Muscle layer of duodenum (tissue), 2 donors: ENCODE data around the gene LRRC55.
"Not testable (repeated sequence)": the region's sequence is repeated elsewhere in the genome, so short reads cannot be mapped to it uniquely, and the experiment has no call there.

ENCODE experiments used
- H3K27ac ChIP-seq: one replicate; pipeline ENCODE4 v1.7.0; 2013; ENCODE audit warnings: mild to moderate bottlenecking, low read length
- H3K27me3 ChIP-seq: one replicate; pipeline ENCODE4 v1.7.0; 2013; ENCODE audit warnings: low read depth, mild to moderate bottlenecking, control low read depth, low read length
- H3K36me3 ChIP-seq, 2 donors: one replicate each; pipeline ENCODE4 v1.7.0; 2013; ENCODE audit warnings: low read length in 2 of 2, control low read depth in 1 of 2, mild to moderate bottlenecking in 1 of 2; ENCODE audit not compliant: insufficient read depth in 2 of 2, control insufficient read depth in 1 of 2
- H3K4me1 ChIP-seq, 2 donors: one replicate each; pipeline ENCODE4 v1.7.0; 2013; ENCODE audit warnings: low read length in 2 of 2, mild to moderate bottlenecking in 2 of 2, control low read depth in 1 of 2, moderate library complexity in 1 of 2; ENCODE audit not compliant: insufficient read depth in 2 of 2, control insufficient read depth in 1 of 2
- H3K4me3 ChIP-seq, 2 donors: one replicate each; pipeline ENCODE4 v1.7.0; 2013; ENCODE audit warnings: low read length in 2 of 2, low read depth in 1 of 2, mild to moderate bottlenecking in 1 of 2
- H3K9me3 ChIP-seq, 2 donors: one replicate each; pipeline ENCODE4 v1.7.0; 2013; ENCODE audit warnings: low read length in 2 of 2, control low read depth in 1 of 2, mild to moderate bottlenecking in 1 of 2; ENCODE audit not compliant: control insufficient read depth in 1 of 2
- donor health status: healthy.

Gene LRRC55

DNA sequence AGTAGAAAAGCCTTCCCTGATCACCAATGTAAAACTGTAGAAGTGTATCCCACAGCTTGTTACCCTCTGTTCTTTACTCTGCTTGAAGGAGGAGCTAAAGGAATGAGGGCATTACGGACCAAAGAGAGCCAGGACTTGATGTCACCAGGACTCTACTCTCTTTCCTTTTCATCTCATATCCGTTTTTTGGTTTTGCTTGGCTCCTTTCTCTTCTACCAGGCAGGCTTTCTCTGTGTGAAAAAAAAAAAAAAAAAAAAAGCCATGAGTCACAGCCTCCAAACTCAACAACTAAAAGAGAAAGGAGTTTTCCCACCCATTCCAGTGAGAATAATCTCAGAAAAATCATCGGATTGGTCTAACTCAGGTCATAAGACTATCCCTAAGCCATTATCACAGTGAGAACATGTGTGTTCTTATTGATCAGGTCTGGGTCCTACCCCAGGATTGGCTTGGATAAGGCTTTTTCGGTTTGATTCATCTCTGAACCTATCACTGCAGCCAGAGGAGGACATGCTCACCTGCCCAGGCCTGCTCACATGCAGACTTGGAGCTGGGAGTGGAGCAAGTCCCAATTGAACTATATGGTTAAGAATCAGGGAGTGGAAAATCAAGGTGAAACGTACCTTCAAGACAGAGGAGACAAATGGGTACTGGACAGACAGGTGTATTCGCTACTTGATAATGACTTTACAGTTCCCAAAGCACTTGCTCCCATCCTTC, 19.4 kb upstream of the LRRC55 start:
- H3K36me3 ChIP-seq: no peaks in the 10 kb centered on the region
- no peak overlapping the region for H3K4me3 ChIP-seq
- no peak overlapping the region for H3K27ac ChIP-seq
- H3K27me3 ChIP-seq: no peaks in the 10 kb centered on the region
- H3K4me1 ChIP-seq: peaks cover 0 to 6% of the 10 kb centered on the region in 2 donors
- H3K9me3 ChIP-seq: no peaks in the 10 kb centered on the region

DNA sequence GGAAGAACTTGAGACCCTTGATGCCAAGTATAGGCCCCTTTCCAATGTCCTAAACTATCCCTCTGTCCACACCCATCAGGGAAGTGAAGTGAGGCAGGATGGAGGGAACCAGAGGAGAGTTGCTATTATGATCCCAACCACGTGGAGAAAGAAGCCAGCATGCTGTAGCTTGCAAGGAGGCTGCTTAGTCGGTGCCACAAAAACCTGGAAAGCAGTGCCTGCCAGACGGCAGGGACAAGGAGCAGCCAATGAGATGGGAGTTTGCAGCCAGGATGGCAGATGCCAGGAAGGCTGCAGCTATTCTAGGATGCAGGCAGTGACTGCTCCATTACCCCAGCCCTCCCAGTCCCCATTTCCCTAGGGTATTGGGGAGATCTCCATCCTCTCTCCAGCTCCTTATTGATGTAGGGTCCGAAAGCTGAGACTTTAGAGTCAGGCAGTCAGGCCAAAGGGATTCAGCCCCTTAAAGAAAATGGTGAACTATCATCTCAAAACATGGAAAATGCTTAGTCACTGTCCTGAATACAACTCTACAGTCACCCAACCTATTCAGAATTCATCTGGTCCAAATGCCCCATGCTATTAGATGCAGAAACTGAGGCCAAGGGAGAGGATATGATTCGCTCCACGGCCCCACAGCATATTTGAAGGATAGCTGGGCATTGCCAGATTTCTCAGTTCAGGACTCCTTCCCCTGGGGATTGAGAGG, 18.4 kb upstream of the LRRC55 start:
- Histone ChIP-seq H3K27ac (no peak overlapping the region), H3K36me3 (no peaks in the 10 kb centered on the region), H3K4me3 (no peak overlapping the region), H3K4me1 (peaks cover 0 to 6% of the 10 kb centered on the region in 2 donors), H3K27me3 (no peaks in the 10 kb centered on the region), H3K9me3 (no peaks in the 10 kb centered on the region)

DNA sequence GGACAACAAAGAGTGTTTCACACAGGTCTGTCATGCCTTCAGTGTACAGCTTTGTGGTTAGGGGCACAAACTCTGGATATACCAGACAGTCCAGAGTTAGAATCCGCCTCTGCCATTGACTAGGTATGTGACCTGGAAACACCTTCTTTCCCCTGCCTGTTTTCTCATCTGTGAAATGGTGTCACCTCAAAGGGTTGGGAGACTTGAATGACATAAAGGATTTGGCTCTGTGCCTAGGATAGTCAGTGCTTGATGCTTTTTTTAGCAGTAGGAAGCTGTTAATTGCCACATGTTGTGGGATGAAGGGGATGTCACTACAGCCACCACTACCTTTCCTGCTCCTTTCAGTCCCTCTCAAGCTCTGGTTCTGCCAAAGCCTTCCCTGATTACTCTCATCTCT, 17.4 kb upstream of the LRRC55 start:
- H3K27ac ChIP-seq: no peak overlapping the region
- H3K4me1 ChIP-seq: peaks cover 0 to 6% of the 10 kb centered on the region in 2 donors
- no peaks in the 10 kb centered on the region for H3K27me3 ChIP-seq
- H3K4me3 ChIP-seq: no peak overlapping the region
- H3K9me3 ChIP-seq: no peaks in the 10 kb centered on the region
- no peaks in the 10 kb centered on the region for H3K36me3 ChIP-seq

DNA sequence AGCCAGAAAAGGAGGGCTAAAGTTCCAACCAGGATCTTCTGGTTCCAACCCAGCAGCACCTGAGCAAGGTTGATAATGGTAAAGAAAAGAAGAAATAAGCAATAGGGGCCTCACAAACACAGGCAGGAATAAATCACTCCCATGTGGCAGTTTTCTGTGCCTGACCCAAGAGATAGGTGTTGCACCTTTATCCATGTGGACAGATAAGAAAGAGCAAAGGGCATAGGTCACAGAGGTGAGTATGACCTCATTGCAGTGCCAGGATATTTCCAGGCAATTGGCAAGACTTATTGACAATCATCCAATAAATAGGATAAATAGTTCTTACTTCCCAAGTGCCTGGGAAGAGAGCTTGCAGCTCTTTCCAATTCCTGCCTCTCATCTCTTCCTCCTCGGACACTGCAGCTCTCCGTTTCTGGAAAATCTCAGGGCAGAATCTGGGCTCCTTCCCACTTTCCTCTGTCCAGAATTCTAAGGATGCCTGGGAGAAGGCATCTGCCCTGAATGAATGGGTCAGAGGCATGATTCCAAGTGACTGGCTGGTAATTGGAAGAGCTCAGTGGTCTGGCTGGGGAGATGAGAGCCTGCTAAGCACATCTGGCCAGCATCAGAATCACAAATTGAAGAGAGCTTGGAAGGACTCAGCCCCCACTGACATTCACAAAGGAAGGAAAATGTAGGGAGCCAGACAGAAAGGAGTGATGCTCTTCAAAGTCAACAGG, 14.5 kb upstream of the LRRC55 start:
- H3K4me1 ChIP-seq: peaks cover 0 to 6% of the 10 kb centered on the region in 2 donors
- H3K27ac ChIP-seq: no peak overlapping the region
- H3K9me3 ChIP-seq: no peaks in the 10 kb centered on the region
- H3K36me3 ChIP-seq: no peaks in the 10 kb centered on the region
- H3K27me3 ChIP-seq: no peaks in the 10 kb centered on the region
- H3K4me3 ChIP-seq: no peak overlapping the region

DNA sequence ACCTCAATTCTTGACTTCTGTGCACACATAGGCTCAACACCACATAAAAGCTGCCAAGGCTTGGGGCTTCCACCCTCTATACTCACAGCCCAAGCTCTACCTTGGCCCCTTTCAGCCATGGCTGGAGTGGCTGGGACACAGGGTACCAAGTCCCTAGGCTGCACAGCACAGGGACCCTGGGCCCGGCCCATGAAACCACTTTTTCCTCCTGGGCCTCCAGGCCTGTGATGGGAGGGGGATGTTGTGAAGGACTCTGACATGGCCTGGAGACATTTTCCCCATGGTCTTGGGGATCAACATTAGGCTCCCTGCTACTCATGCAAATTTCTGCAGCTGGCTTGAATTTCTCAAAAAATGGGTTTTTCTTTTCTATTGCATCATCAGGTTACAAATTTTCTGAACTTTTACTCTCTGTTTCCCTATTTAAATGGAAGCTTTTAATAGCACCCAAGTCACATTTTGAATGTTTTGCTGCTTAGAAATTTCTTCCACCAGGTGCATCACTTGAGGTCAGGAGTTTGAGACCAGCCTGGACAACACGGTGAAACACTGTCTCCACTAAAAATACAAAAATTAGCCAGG, 11.9 kb upstream of the LRRC55 start:
- not testable (repeated sequence) for H3K36me3 ChIP-seq, H3K27ac ChIP-seq, H3K27me3 ChIP-seq, H3K9me3 ChIP-seq, H3K4me3 ChIP-seq, H3K4me1 ChIP-seq

DNA sequence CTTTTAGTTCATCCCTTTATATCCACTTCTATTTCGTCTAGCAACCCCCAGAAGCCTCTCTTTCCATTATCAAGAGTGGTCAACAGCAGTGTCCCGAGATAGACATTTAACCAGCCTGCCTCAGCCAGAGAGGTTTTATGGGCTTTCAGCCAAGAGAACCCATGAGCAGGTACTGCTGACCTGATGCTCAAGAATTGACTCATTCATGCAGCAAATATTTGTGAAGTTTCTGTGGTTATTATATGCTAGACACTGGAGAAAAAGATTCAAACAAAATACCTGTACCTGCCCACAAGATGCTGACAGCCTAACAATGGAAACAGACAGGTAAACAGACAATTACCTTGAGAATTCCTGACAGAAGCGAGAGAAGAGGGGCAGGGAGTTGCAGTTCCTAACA, 9.7 kb upstream of the LRRC55 start:
- H3K9me3 ChIP-seq: no peaks in the 10 kb centered on the region
- H3K36me3 ChIP-seq: no peaks in the 10 kb centered on the region
- no peak overlapping the region for H3K27ac ChIP-seq
- peaks cover 0 to 3% of the 10 kb centered on the region in 2 donors for H3K4me1 ChIP-seq
- no peak overlapping the region for H3K4me3 ChIP-seq
- H3K27me3 ChIP-seq: no peaks in the 10 kb centered on the region

DNA sequence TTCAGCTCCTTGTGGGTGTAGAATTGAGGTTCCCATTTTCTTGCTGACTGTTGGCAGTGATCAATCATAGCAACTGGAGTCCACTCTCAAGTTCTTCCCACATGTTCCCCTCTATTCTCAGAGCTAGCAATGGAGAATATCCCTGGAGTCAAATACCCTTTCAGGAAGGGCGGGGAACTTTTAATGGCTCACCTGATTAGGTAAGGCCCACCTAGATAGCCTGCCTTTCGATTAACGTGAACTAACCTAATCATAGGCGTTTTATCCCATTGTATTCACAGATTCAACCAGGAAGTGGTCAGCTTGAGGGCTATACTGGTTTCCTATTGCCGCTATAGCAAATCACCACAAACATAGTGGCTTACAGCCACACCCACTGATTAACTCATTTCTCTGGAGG, 7.1 kb upstream of the LRRC55 start:
- H3K4me1 ChIP-seq: no peaks in the 10 kb centered on the region
- no peaks in the 10 kb centered on the region for H3K27me3 ChIP-seq
- no peak overlapping the region for H3K4me3 ChIP-seq
- H3K27ac ChIP-seq: no peak overlapping the region
- H3K9me3 ChIP-seq: no peaks in the 10 kb centered on the region
- H3K36me3 ChIP-seq: no peaks in the 10 kb centered on the region

DNA sequence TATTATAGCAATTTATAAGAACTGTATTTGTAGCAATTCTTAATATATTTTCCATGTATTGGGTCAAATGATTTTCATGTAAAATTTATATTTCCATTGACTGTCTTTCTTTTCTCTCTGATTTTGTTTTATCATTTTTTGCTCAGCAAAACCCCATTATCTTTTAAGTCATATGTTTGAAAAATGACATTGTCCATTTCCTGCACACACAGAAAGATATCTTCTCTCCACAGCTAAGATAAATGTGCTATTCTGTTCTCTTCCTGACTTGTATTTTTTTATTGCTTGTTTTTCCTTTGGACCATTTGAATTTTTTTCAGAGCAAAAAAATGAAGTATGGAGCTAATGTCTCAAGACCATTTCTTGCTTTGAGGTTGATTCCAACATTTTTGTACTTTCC, 6.3 kb upstream of the LRRC55 start:
- H3K4me3 ChIP-seq: no peak overlapping the region
- H3K9me3 ChIP-seq: no peaks in the 10 kb centered on the region
- H3K27ac ChIP-seq: no peak overlapping the region
- H3K36me3 ChIP-seq: no peaks in the 10 kb centered on the region
- H3K4me1 ChIP-seq: peaks cover 0 to 6% of the 10 kb centered on the region in 2 donors
- peaks cover 4% of the 10 kb centered on the region for H3K27me3 ChIP-seq

DNA sequence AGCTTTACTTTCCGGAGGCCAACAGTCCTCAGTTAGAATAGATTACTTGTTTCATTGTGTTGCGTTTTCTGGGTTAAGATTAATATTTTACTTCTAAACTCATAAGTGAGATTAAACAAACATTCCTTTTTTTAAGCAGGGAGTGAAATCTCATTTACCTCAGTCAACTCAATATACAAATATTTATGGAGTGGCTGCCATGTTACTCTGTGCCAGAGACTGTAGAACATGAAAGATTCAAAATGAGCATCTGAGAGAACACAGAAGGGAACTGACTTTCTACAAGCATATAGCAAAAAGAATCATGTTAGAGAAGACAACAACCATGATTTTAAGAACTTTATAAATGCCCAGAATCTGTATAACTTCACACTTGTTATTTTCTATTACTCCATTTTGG, 3.4 kb upstream of the LRRC55 start:
- Histone ChIP-seq H3K36me3 (no peaks in the 10 kb centered on the region), H3K27me3 (peaks cover 6% of the 10 kb centered on the region), H3K9me3 (no peaks in the 10 kb centered on the region), H3K27ac (no peak overlapping the region), H3K4me1 (peaks cover 0 to 15% of the 10 kb centered on the region in 2 donors), H3K4me3 (no peak overlapping the region)

DNA sequence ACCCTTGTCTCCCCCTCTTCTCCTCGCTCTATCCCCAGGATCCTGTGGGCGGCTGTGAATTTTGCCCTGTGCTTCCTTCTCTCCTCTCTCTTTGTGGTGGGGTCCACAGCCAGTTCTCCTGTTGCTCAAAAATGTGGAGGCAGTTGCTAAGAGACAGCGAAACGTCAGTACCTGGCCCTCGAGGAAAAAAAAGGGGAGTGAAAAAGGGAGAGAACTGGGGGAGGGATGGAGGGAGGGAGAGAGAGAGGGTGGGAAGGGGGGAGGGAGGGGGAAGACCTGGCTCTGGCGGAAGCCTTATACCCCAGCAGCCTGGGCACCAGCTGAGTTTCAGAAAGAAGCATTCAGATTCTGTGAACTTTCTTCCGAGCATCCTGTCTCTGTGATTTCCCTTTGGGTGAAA, 2.1 kb upstream of the LRRC55 start:
- Histone ChIP-seq H3K4me1 (peaks cover 0 to 15% of the 10 kb centered on the region in 2 donors), H3K27me3 (peaks cover 6% of the 10 kb centered on the region), H3K4me3 (no peak overlapping the region), H3K27ac (no peak overlapping the region), H3K9me3 (no peaks in the 10 kb centered on the region), H3K36me3 (no peaks in the 10 kb centered on the region)

DNA sequence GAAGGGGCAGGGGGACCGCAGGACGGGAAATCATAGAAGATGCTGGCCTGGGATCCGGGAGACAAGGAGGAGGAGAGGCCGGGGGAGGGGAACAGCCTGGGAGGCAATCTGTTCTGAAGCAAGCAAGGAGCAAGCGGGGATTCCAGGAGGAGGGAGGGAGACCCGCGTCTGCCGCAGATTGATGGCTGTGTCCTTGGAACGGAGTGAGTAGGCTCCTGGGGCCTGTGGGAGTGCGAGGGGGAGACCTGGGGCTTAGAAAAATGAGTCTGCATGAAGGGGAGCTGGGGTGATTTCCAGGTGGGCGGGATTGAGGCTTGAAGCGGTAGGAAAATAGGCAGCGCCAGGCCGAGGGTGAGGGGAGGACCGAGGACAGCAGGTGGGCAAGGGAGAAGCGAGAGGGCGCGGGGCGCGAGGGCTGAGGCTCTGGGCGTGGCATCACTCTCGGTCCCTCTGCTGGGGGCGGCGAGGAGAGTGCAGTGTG, 1.6 kb upstream of the LRRC55 start:
- H3K27ac ChIP-seq: no peak overlapping the region
- H3K4me1 ChIP-seq: peaks cover 0 to 15% of the 10 kb centered on the region in 2 donors
- H3K36me3 ChIP-seq: no peaks in the 10 kb centered on the region
- H3K27me3 ChIP-seq: peaks cover 6% of the 10 kb centered on the region
- no peak overlapping the region for H3K4me3 ChIP-seq
- no peaks in the 10 kb centered on the region for H3K9me3 ChIP-seq
